Calu3 (cell line): ENCODE measurements around the gene JMJD4. TPM values are rescaled to one million over a fixed set of nuclear protein-coding genes. Genes with fewer than 3 reads are reported as not detected.

Experiments
- BruUV-seq: library from RNA; stranded (reverse); fragments of 400-500 nt; replicated peaks from 2 replicates; lab custom pipeline; 2021; lab: Mats Ljungman, UMichigan
- CTCF ChIA-PET: fragments of 300-600 bp; sonication (Branson Sonifier 250); formaldehyde crosslinking; loops from one replicate; lab custom pipeline; 2022; ENCODE audit warnings: antibody characterized with exemption; lab: Charles Lee
- DNase-seq: peaks from one replicate; pipeline ENCODE4 v3.0.0; 2022
- H3K27ac Mint-ChIP-seq: one replicate; pipeline ENCODE4 v1.8.0; 2022; ENCODE audit warnings: mixed read lengths; ENCODE audit not compliant: unreplicated experiment
- H3K27me3 Mint-ChIP-seq: one replicate; pipeline ENCODE4 v1.8.0; 2022; ENCODE audit warnings: mixed read lengths; ENCODE audit not compliant: unreplicated experiment
- H3K36me3 Mint-ChIP-seq: one replicate; pipeline ENCODE4 v1.8.0; 2022; ENCODE audit warnings: mild to moderate bottlenecking, moderate library complexity, mixed read lengths; ENCODE audit not compliant: insufficient read depth, unreplicated experiment
- H3K4me1 Mint-ChIP-seq: one replicate; pipeline ENCODE4 v1.8.0; 2022; ENCODE audit warnings: mild to moderate bottlenecking, low read depth, mixed read lengths; ENCODE audit not compliant: unreplicated experiment
- H3K4me3 Mint-ChIP-seq: one replicate; pipeline ENCODE4 v1.8.0; 2022; ENCODE audit warnings: mild to moderate bottlenecking, low read depth, moderate library complexity, mixed read lengths; ENCODE audit not compliant: unreplicated experiment
- H3K9me3 Mint-ChIP-seq: one replicate; pipeline ENCODE4 v1.8.0; 2022; ENCODE audit warnings: low read depth, mixed read lengths; ENCODE audit not compliant: unreplicated experiment
- intact Hi-C: fragments of 100-400 bp; cut with micrococcal nuclease; formaldehyde crosslinking; loops from one replicate; pipeline ENCODE4 v1.10.0; 2022; ENCODE audit not compliant: unreplicated experiment
- total RNA-seq: library from RNA; stranded (reverse); gene quantifications from 2 replicates; pipeline ENCODE4 v1.2.3, GENCODE V29; 2022
- TF ChIP-seq, protein P1 (sequence below): fragments of 200-600 bp; IDR thresholded peaks from one replicate; pipeline ENCODE4 v1.8.0; 2022; ENCODE audit warnings: antibody characterized with exemption; ENCODE audit not compliant: unreplicated experiment

Gene JMJD4
- total RNA-seq, 1 experiment from 2014 or later = 37.8 TPM

DNA sequence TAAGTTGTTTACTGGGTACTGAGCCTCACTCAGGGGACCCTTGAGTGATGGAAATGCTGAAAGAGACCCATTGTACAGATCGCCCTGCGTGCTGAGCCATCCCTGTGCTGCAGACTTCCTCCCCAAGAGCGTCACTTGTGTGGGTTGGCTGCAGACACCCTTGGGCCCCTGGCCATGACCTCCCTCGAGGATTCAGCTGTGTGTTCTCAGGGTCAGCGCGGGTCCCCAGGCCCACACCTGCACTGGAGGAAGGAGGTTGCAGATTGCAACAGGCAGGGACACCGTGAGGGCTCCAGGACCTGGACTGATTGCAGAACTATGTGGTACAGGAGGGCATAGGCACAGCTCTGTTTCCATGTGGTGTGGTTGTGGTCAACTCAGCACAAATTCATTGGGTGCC is 4.5 kb upstream of the JMJD4 start:
- Mint-ChIP-seq H3K27me3 (no peaks in the 10 kb centered on the region), H3K4me3 (no peak overlapping the region), H3K36me3 (peaks cover 24% of the 10 kb centered on the region), H3K4me1 (peaks cover 8% of the 10 kb centered on the region), H3K27ac (no peak overlapping the region), H3K9me3 (no peaks in the 10 kb centered on the region)
- no TSS peak for BruUV-seq
- DNase-seq = no peak
- intact Hi-C loops = no loop called here
- TF ChIP-seq, protein P1, sequence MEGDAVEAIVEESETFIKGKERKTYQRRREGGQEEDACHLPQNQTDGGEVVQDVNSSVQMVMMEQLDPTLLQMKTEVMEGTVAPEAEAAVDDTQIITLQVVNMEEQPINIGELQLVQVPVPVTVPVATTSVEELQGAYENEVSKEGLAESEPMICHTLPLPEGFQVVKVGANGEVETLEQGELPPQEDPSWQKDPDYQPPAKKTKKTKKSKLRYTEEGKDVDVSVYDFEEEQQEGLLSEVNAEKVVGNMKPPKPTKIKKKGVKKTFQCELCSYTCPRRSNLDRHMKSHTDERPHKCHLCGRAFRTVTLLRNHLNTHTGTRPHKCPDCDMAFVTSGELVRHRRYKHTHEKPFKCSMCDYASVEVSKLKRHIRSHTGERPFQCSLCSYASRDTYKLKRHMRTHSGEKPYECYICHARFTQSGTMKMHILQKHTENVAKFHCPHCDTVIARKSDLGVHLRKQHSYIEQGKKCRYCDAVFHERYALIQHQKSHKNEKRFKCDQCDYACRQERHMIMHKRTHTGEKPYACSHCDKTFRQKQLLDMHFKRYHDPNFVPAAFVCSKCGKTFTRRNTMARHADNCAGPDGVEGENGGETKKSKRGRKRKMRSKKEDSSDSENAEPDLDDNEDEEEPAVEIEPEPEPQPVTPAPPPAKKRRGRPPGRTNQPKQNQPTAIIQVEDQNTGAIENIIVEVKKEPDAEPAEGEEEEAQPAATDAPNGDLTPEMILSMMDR = no peak
- CTCF ChIA-PET = no interaction called here

DNA sequence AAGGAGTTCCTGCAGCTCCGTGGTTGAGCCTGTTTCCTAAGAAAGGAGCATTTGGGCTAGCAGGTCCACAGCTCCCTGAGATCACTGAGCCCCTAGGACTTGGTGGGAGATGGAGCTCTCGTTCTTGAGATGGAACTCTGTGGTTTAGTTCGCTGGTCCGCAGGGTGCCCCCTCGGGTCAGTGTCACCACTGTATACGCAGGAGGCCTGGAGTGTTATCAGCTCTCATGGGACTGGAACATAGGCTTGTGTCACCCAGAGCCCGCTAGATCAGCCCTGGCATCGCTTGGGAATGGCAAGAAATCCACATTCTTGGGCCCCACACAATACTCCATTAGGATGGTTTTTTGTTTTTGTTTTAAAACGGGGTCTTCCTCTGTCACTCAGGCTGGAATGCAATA is 3.7 kb upstream of the JMJD4 start:
- BruUV-seq = no TSS peak
- H3K4me1 Mint-ChIP-seq = peaks cover 8% of the 10 kb centered on the region
- H3K36me3 Mint-ChIP-seq = peaks cover 32% of the 10 kb centered on the region
- H3K27me3 Mint-ChIP-seq = no peaks in the 10 kb centered on the region
- CTCF ChIA-PET = no interaction called here
- H3K9me3 Mint-ChIP-seq = no peaks in the 10 kb centered on the region
- no peak overlapping the region for H3K27ac Mint-ChIP-seq
- H3K4me3 Mint-ChIP-seq = no peak overlapping the region
- TF ChIP-seq, protein P1 = no peak
- intact Hi-C loops = no loop called here
- no peak for DNase-seq

DNA sequence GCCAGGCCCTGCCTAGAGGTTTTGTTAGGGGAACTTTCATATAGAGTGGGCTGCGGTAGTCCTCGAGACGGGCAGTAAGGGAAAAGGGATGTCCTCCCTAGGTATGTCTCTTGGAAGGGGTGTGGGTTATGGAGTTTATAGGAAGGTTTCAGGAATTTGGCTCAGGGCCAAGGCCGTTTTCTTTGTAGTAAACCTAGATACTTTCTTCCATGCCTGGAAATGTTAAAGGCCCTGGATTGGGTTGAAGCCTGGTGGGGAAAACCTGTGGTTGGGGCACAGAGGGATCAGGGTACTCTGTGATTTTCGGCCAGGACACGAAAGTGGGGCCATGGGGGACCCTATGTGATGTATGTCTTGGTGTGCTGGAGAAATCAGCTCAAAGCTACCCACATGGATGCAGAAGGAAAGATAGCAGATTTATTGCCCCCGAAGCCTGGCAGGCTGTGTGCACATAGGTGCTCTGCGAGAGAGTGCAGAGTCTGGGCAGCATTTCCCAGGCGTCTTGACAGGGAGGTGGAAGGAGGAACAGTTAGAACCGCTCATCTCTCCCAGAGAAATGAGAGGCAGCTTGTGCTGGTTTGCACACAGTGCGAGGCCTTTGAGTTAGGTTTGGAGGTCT is 1.8 kb upstream of the JMJD4 start:
- CTCF ChIA-PET = no interaction called here

DNA sequence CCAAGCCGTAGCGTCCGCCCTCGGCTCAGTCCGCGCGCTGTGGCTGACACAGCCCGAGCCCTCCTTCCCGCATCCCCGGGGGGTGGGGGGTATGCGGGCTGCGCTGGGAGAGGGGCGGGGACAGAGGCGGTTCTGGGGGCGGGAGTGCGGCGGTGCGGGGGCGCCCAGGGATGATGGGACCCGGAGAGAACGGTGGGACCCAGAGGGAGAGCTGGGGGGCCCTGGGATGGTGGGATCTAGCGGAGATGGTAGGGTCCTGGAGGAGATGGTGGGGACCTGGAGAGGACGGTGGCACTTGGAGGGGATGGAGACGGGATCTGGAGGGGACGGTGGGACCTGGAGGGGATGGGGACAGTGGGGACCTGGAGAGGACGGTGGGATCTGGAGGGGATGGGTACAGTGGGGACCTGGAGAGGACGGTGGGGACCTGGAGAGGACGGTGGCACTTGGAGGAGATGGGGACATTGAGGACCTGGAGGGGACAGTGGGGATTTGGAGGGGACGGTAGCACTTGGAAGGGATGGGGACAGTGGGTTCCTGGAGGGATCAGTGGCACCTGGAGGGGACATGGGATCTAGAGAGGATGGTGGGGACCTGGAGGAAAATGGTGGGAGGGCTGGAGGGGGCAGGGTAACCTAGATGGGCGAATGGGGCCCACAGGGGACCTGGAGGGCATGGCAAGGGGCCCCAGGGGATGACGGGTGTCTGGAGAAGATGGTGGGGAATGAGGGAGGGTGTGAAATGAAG is 610 bp upstream of the JMJD4 start:
- Mint-ChIP-seq H3K4me3 (peak overlapping the region; percentile 83), H3K4me1 (peaks cover 8% of the 10 kb centered on the region), H3K9me3 (no peaks in the 10 kb centered on the region), H3K27me3 (no peaks in the 10 kb centered on the region), H3K27ac (peak overlapping the region; percentile 78), H3K36me3 (peaks cover 56% of the 10 kb centered on the region)
- no peak for DNase-seq
- CTCF ChIA-PET = interaction anchor here (0.7 kb wide), 2 partner anchors 19 to 1107 kb away, joined by 3 to 5 read pairs; no protein-coding TSS in a partner anchor
- intact Hi-C loops = no loop called here
- TF ChIP-seq, protein P1 = no peak
- no TSS peak for BruUV-seq

More for the DNA sequence above, 1.8 kb upstream of the JMJD4 start:
- H3K9me3 Mint-ChIP-seq = no peaks in the 10 kb centered on the region
- intact Hi-C loops = no loop called here
- H3K27ac Mint-ChIP-seq = no peak overlapping the region
- H3K4me1 Mint-ChIP-seq = peaks cover 8% of the 10 kb centered on the region
- TF ChIP-seq, protein P1 = no peak
- no peaks in the 10 kb centered on the region for H3K27me3 Mint-ChIP-seq
- DNase-seq = no peak
- peaks cover 51% of the 10 kb centered on the region for H3K36me3 Mint-ChIP-seq
- BruUV-seq = TSS peak; percentile 6
- peak overlapping the region; percentile 83 for H3K4me3 Mint-ChIP-seq
